NT2/D1 (cell line): ENCODE data around the gene GMPR2.

Source experiments
- DNase-seq: peaks from one replicate; pipeline ENCODE4 v3.0.0-alpha.2; 2011; ENCODE audit warnings: low read depth, low spot score
- H3K27me3 ChIP-seq: 2 replicates; pipeline ENCODE4 v1.6.0; 2011; ENCODE audit warnings: mild to moderate bottlenecking; ENCODE audit not compliant: insufficient read length, insufficient read depth
- H3K36me3 ChIP-seq: 2 replicates; pipeline ENCODE4 v1.6.1; 2011; ENCODE audit warnings: mild to moderate bottlenecking, low read length, mixed read lengths; ENCODE audit not compliant: insufficient read depth, insufficient read length
- H3K4me1 ChIP-seq: 2 replicates; pipeline ENCODE4 v1.5.1; 2011; ENCODE audit not compliant: insufficient read depth, insufficient read length
- H3K4me3 ChIP-seq: 2 replicates; pipeline ENCODE4 v1.5.1; 2011; ENCODE audit warnings: low read depth; ENCODE audit not compliant: insufficient read length
- H3K9ac ChIP-seq: 2 replicates; pipeline ENCODE4 v1.6.0; 2011; ENCODE audit warnings: low read depth; ENCODE audit not compliant: insufficient read length
- H3K9me3 ChIP-seq: 2 replicates; pipeline ENCODE4 v1.5.1; 2011; ENCODE audit warnings: mild to moderate bottlenecking, low read length; ENCODE audit not compliant: insufficient read depth
- SUZ12 ChIP-seq: IDR thresholded peaks from 2 replicates; pipeline ENCODE4 v1.6.1; 2011; ENCODE audit not compliant: insufficient read length, insufficient read depth; ENCODE audit errors: extremely low read depth
- YY1 ChIP-seq: IDR thresholded peaks from 2 replicates; pipeline ENCODE4 v1.6.1; 2011; ENCODE audit not compliant: insufficient read length, insufficient read depth
- ZNF274 ChIP-seq: IDR thresholded peaks from 2 replicates; pipeline ENCODE4 v1.6.1; 2011; ENCODE audit warnings: mild to moderate bottlenecking, low read depth, low read length

Gene GMPR2

GRCh38 chr14:24224618-24225071 lies 8.1 kb upstream of the GMPR2 start:
- no peak for DNase-seq
- Histone ChIP-seq H3K4me1 (no peaks in the 10 kb centered on the region), H3K9ac (no peak overlapping the region), H3K27me3 (no peaks in the 10 kb centered on the region), H3K9me3 (no peaks in the 10 kb centered on the region), H3K36me3 (peaks cover 19% of the 10 kb centered on the region), H3K4me3 (no peak overlapping the region)
- TF ChIP-seq YY1 (no peak), SUZ12 (no peak), ZNF274 (no peak)

- Histone ChIP-seq H3K27me3 (no peaks in the 10 kb centered on the region), H3K36me3 (peaks cover 20% of the 10 kb centered on the region), H3K4me1 (no peaks in the 10 kb centered on the region), H3K4me3 (no peak overlapping the region), H3K9ac (no peak overlapping the region), H3K9me3 (no peaks in the 10 kb centered on the region)
- DNase-seq = no peak
- no peak for TF ChIP-seq YY1
- TF ChIP-seq ZNF274 = no peak
- no peak for TF ChIP-seq SUZ12
These were observed 6.3 kb upstream of the GMPR2 start for GRCh38 chr14:24226473-24226872.

DNA sequence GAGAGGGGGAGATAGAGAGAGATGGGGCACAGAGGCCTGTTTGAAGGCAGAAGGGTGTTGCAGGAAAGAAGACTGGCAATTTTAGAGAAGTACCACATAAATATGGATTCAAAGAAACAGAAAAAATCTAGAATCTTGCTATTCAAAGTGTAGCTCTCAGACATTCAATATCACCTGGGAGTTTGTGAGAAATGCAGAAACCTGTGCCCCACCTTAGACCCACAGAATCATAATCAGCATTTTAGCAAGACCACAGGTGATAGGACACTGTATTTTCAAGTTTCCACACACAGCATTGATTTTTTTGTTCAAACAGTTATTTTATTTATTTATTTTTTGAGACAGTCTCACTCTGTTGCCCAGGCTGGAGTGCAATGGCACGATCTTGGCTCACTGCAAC lies 3.8 kb upstream of the GMPR2 start:
- H3K4me3 ChIP-seq = no peak overlapping the region
- H3K9ac ChIP-seq = no peak overlapping the region
- H3K27me3 ChIP-seq = no peaks in the 10 kb centered on the region
- DNase-seq = no peak
- peaks cover 20% of the 10 kb centered on the region for H3K36me3 ChIP-seq
- H3K4me1 ChIP-seq = no peaks in the 10 kb centered on the region
- H3K9me3 ChIP-seq = no peaks in the 10 kb centered on the region
- TF ChIP-seq ZNF274 (no peak), YY1 (no peak), SUZ12 (no peak)

DNA sequence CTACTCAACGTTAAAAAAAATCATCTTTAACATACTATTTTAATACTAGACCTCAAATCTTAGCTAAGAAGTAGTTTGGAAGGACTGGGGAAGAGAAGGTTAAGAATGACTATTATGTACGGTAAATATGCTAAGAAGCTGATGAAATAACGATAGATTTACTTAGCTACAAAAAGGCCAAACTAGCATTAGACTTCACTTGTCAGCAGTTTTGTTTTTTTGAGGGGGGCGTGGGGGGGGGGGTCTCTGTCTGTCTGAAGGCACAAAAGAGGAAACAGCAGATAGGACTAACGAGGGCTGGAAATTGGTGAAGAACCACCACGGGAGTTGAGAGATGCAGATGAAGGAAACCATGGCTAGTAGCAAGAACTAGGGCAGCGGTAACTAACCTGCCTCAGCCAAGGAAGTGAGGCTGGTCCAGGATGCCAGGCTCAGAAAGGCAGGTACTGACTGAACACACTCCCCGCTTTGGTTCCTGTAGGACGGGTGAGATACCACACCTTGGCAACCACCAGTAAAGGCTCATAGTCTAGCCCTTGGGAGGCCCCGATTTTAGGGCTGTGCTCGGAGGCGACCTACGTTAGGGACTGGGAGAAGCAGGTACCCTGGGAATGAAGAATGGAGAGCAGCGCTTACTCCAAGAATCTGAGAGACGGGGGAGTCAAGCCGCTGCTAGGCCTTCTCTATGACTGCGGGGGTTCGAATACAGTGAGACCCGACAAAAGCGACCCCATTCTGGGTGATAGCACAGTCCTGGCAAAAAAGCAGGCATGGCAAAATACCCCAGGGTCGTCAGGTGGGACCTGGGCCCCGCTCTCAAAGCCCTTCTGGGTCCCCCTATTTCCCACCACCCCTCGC lies 1.2 kb upstream of the GMPR2 start:
- Histone ChIP-seq H3K9me3 (no peaks in the 10 kb centered on the region), H3K9ac (peak overlapping the region; percentile 95), H3K4me3 (peak overlapping the region; percentile 92), H3K27me3 (no peaks in the 10 kb centered on the region), H3K4me1 (no peaks in the 10 kb centered on the region), H3K36me3 (peaks cover 40% of the 10 kb centered on the region)
- no peak for DNase-seq
- no peak for TF ChIP-seq SUZ12
- TF ChIP-seq YY1 = no peak
- no peak for TF ChIP-seq ZNF274

- no peaks in the 10 kb centered on the region for H3K27me3 ChIP-seq
- H3K4me3 ChIP-seq = peak within 1 kb of the TSS; percentile 92
- TF ChIP-seq ZNF274 = no peak
- H3K4me1 ChIP-seq = no peaks in the 10 kb centered on the region
- peak; percentile 70 for DNase-seq
- H3K9me3 ChIP-seq = no peaks in the 10 kb centered on the region
- H3K36me3 ChIP-seq = peaks cover 47% of the 10 kb centered on the region
- H3K9ac ChIP-seq = peak within 1 kb of the TSS; percentile 95
These were observed 546 bp upstream of the GMPR2 start, which contains the start of gene NEDD8 for GRCh38 chr14:24232121-24232644. TSS of gene NEDD8 (minus strand) at chr14:24232367. CDS start at chr14:24232267, 100 bp downstream.

- H3K4me1 ChIP-seq = no peaks in the 10 kb centered on the region
- H3K36me3 ChIP-seq = peaks cover 54% of the 10 kb centered on the region
- no peaks in the 10 kb centered on the region for H3K9me3 ChIP-seq
- no peak for TF ChIP-seq YY1
- TF ChIP-seq ZNF274 = no peak
- no peak for TF ChIP-seq SUZ12
- peak overlapping the region; percentile 92 for H3K4me3 ChIP-seq
- H3K9ac ChIP-seq = peak overlapping the region; percentile 83
- DNase-seq = no peak
- no peaks in the 10 kb centered on the region for H3K27me3 ChIP-seq
These were observed 773 bp downstream of the GMPR2 start for GRCh38 chr14:24233538-24233866.
